Stimulated activated CD8-positive, alpha-beta memory T cell treated with anti-CD3 and anti-CD28 coated beads, Interleukin-4, amount 100 ng/mL, for 48 hours (primary cell): ENCODE data around the gene TMC3.
"Not testable (repeated sequence)": the region's sequence is repeated elsewhere in the genome, so short reads cannot be mapped to it uniquely, and the experiment has no call there.

Experiments used
- DNase-seq: peaks from one replicate; pipeline ENCODE4 v3.0.0-alpha.2; 2020

The TMC3 gene

DNA sequence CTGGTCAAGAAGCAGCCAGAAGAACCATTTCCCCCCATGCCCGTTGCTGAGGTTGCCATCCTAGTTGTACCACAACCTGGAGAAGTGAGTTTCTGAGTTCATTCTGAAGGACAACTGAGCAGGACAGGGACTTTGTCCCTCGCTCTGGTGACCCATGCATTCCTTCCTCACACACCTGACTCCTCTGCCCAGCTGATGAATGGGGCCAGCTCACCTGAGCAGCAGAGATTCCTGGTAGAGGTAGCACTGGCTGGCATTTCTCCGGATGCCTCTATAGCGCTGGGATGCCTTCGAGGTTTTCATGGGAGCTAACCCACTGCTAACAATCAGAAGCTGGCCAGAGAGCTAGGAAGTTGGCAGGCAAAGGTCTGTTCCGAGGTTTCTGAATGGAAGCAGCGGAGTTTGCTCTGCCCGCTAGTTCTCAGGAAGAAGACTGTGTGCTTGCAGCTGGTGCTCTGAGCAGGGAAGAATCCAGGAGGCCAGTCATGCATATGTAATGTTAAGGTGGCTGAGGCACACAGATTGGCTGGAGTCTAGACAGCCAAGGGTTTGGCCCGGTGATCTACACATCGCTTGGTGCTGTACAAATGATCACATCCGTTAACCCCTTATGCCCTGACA lies at the start of gene TMC3:
TSS of gene TMC3 (minus strand) at position 439 of the 621 bp plus-strand sequence. CDS start at position 303, 136 bp downstream.
- no peak for DNase-seq

DNA sequence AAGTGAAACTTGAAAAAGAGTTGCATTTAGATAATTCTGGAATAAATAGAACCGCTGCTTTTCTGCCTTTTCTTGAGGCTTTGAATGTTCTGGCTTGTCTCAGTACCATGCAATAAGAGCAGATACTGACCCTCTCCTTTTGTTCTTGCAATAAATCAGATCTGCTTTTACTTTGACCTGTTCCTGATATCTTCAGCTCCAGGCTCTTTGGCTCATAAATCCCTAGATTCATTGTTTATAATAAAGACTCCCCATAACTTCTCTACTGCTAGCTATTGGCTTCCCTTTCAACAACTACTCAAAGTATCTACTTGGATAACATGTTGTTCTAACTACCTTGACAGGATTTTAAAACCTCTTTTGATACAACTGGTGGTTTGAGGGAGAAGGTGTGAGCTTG lies 47.4 kb upstream of the TMC3 start:
- DNase-seq = no peak

DNA sequence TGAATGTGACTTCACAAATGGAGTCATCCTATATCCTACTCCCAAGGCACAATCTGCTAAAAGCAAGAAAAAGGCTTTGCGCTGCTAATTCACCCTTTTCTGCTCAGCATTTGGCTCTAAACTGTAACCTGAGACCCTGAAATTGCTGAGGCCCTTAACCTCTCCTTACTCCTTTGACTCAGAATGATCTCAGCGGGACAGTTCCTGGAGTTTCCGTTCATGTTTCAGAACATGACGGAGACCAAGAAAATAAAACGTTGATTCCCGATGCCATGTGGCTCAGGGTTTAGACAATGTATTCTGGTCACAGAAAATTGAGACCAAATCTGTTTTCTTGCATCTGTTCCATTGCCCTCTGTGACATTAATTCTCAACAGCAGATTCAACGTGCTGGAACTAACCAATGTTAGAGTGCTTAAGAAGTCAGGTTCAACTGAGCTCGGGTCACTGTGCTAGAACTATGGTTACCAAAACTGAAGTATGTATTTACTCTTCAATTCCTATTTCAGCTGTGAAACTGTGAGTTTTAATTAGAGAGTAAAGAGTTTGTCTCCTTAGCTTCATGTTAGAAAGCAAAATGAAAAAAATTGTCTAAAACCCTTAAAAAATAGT lies 45.4 kb upstream of the TMC3 start:
- DNase-seq = no peak

DNA sequence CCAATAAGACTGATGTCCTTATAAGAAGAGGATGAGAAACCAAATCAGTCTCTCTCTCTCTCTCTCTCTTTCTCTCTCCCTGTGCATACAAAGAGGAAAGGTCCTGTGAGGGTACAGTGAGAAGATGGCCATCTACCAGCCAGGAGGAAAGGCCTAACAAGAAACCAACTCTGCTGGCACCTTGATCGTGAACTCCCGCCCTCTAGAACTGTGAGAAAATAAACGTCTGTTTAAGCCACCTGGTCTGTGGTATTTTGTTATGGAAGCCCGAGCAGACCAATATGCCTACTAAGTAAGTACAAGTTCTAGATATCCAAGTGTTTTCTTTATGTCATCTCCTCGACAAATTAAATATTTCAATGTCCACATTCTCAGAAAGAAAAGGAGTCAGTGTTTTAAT lies 44.9 kb upstream of the TMC3 start:
- DNase-seq = no peak

DNA sequence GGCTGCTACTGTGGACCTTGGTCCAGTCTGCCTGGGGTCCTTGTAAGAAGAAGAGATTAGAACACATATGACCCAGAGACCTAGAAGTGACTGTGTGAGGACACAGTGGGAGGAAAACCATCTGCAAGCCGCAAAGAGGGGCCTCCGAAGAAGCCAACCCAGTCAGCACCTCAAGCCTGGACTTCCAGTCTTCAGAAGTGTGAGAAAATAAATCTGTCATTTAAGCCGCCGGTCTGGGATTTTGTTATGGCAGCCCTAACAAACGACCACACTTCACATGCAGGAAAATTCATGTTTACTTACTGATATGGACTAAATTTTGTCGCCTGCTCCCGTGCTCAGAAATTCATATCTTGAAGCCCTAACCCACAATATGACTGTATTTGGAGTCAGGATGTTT lies 44.4 kb upstream of the TMC3 start:
- DNase-seq = no peak

DNA sequence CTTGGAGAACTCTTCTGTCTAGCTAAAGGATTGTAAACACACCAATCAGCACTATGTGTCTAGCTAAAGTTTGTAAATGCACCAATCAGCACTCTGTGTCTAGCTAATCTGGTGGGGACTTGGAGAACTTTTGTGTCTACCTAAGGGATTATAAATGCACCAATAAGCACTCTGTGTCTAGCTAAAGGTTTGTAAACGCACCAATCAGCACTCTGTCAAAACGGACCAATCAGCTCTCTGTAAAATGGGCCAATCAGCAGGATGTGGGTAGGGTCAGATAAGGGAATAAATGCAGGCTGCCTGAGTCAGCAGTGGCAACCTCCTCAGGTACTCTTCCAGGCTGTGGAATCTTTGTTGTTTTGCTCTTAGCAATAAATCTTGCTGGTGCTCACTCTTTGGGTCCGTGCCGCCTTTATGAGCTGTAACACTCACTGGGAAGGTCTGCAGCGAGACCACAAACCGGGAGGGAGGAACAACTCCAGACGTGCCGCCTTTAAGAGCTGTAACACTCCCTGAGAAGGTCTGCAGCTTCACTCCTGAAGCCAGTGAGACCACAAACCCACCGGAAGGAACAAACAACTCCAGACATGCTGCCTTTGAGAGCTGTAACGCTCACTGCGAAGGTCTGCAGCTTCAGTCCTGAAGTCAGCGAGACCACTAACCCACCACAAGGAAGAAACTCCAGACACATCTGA lies 40.4 kb upstream of the TMC3 start:
- DNase-seq = not testable (repeated sequence)

DNA sequence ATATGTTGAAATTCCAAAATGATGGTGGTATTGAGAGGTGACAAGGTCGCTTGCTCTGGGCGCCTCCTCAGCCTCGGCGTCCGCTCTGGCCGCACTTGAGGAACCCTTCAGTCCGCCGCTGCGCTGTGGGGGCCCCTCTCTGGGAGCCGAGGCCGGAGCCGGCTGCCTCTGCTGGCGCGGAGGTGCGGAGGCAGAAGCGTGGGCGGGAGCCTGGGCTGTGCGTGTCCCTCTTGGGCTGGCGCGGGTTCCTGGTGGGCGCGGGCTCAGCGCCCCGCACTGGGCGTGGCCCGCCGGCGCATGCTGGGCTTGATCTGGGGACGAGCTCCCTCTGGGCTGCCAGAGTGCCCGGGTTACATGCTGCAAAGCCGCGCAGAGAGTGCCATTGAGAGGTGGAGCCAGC lies 39.8 kb upstream of the TMC3 start:
- DNase-seq = no peak

DNA sequence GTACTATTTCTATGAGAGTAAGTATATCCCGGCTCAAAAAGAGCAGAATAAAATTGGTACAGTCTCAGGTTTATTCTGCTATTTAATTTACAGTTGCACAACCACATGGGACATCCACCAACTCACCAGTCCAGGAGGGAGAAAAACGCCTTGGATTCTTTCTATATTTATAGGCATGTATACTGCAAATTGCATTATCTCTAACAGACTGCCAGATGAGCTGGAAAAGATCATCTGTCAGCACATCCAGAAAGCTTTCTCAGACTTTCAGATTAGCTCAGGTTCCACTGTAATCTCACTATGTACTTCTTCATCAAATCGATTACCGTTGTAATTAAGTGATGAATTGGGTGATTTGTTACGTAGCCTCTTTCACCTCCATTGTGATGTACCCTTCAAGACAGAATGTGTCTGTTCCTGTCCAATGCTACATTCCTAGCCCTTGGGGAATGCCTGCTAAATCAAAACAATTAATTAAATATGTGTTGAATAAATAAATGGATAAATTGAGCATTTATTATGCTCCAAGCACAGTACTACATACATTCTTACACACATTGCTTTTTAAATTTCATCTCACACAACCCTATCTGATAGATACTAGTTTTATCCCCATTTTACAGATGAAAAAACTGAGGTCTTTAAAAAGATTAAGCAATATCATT lies 38.1 kb upstream of the TMC3 start:
- no peak for DNase-seq

DNA sequence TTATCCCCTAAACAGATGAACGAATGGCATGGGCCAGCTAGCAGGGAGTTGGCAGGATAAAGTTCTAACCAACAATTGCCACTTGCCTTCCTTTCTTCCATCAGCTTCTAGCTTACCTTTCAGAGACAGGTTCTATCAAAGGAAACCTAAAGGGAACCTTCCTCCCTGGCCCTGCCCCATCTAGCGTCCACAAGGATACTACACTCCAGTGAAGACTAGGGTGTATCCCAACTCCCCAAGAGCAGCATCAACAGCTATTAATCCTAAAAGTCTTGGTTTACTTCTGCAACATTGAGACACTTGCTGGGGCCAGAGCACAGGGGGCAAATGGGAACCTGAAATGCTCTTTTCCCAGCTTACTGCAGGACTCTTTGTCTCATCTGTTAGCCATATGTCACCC lies 37.0 kb upstream of the TMC3 start:
- DNase-seq = no peak

DNA sequence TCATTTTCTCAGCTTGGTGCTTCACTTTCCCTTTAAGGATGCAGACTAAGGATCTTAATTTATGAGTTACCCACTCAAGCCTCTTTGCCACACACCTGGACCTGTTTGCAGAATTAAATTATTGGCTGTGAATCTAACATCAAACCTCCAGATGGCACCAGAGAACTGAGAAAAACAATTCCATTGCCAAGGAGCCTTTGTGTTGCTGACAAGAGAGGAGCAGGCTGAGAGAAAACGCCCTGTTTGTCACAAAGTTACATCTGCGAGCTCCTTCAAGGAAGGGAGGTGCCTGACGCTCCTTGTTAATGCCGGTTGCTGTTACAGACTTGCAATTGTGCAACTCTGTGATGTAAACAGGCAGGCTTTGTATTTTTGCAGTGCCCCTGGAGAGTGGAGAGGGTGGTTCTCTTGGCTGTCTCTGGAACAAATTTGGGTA lies 36.3 kb upstream of the TMC3 start:
- no peak for DNase-seq

DNA sequence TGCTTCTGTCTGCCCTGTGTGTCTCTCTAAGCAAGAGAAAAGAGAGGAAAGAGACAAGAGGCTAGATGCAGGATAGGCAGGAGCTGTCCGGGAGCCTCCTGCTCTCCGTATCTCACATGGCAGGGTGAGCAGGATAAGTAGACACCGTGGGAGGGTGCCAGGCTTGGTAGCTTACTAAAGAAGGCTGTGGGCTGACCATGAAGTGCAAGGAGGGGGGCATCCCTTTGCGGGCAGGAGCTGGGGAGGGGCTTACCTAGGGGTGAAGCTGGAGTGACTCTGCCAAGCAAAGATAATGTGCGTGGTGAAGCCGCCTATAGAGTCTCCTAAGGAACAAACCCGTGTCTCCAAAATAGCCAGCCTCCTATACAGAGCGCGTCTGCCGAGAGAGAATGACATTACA lies 33.7 kb upstream of the TMC3 start:
- DNase-seq = no peak

DNA sequence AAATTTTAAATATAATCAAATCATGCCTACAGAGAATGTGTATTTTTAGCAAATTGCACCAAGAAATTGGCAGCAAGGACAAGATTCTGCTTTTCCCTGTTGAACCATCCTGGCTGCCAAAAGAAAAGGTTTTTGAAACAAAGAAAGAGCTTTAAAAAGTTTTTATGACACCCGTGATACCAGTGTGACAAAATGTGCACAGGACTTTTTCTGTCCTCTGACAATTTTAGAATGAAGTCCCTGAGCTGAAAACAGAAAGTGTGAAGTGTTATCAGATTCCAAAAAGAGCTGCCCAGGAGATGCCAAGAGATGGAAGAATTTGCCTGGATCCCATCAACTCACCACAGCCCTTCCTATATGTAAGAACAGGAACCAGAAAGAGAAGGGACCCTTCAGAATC lies 33.2 kb upstream of the TMC3 start:
- no peak for DNase-seq

DNA sequence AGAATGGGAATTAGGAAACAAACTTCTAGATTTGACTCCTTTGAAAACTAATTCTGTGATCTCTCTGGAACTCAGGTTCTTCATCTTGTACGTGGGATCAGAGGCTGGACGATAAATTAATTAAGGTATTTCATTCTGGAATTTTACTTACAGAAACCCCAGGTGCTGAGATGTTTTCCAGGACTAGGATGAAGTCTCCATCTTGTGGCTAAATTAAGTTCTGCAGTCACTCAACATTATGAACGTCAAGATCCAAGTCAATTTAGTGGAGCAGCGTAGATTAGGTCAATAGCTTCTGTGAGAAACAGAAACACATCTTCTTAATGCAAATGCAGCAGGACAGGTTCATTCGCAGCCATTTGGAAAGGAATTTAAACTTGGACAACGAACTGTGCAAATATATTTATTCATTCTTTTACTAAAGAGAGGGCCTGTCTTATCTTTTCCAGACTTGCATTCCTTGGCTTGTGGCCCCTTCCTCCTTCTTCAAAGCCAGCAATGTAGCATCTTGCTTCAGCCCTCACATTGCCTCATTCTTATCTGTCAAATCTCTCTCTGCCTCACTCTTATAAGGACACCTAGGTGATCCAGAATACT lies 26.7 kb upstream of the TMC3 start:
- DNase-seq = no peak

DNA sequence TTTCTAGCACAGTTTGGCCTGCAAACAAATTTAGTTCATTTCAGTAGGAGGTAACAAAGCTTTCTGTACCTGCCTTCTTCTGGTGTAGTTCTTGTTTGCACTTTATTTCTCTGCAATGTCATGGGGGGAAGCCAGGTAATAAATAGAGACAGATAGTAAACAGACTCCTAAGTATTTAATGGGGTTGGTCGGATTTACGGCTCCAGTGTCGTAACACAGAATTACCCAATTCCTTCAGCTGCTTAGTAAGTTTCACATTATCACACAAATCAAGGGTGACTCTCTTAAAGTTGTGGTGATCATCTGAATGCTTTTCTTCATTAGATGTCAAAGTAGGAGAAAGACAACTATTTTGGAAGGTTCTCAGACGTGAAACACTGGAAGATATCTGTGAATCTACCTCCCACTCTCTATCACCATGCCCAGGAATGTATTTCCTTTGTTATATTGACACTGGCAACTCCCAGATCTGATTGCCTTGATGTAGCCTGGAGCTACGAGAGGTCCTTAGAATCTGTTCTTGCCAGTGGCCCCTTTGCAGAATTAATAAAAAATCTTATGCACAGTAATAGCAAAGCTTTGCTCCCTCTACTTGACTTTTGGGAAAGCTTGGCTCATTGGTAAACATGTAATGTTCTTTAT lies 25.0 kb upstream of the TMC3 start:
- DNase-seq = no peak

DNA sequence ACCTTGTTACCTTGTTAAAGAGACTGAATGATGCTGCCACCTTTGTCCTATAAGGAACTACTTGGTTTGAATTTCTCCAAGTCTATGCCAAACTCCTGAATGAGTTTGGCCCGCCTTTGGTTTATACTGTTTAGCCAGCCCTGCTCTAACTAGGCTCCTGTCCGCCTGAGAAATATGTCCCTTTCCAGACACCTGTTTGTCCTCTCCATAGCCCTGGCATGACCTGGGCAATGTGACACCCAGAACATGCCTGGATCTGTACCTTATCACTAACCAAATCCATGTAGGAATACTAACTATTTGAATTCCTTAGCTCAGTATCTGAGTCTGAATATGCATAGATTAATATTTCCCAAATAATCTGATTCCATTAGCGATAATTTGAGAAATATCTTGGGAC lies 24.4 kb upstream of the TMC3 start:
- DNase-seq = no peak

DNA sequence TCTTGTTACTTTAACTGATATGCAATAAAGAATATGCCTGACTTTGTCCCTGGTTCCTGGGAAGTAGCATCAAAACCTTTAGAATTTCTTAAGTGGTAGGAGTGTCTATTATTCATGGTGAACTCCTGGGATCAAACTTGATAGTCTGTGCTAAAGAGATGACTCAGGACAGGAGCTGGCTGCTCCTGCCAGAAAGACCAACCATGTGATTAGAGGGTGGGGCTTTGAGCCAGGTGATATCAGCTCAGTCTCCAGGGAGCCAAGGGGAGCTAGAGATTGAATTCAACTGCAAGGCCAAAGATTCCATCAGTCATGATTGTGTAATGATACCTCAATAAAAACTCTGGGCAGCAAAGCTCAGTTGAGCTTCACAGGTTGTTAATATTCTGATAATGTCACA lies 20.6 kb upstream of the TMC3 start:
- DNase-seq = no peak

DNA sequence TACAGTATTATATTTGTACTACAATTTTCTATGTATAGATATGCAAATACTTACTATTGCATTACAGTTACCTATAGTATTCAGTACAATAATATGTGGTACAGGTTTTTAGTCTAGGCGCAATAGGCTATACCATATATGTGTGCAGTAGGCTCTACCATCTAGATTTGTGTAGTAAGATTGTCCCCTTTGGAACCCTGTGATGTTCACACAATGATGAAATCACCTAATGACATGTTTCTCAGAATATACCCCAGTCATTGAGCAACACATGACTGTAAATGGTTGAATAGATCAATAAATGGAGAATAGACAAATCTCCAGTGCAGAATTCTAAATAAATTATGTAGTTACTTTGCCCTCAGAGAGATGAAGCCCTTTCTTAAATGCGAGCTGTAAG lies 17.6 kb upstream of the TMC3 start:
- DNase-seq = no peak

DNA sequence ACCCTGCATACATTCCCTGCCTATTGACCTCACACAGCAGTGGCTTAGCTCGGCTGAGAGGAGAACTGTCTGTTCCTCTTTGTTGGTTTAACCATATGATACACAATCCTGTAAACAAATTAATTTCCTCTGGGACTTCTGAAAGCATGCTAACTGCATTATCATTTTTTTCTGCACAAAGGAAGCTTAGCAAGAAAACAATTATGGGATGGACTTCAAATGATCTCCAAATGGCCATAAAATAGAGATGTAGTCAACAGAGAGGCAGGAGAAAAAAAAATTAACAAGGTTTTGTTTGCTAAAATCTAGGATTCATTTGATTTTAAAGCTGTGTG lies 14.4 kb upstream of the TMC3 start:
- DNase-seq = no peak

DNA sequence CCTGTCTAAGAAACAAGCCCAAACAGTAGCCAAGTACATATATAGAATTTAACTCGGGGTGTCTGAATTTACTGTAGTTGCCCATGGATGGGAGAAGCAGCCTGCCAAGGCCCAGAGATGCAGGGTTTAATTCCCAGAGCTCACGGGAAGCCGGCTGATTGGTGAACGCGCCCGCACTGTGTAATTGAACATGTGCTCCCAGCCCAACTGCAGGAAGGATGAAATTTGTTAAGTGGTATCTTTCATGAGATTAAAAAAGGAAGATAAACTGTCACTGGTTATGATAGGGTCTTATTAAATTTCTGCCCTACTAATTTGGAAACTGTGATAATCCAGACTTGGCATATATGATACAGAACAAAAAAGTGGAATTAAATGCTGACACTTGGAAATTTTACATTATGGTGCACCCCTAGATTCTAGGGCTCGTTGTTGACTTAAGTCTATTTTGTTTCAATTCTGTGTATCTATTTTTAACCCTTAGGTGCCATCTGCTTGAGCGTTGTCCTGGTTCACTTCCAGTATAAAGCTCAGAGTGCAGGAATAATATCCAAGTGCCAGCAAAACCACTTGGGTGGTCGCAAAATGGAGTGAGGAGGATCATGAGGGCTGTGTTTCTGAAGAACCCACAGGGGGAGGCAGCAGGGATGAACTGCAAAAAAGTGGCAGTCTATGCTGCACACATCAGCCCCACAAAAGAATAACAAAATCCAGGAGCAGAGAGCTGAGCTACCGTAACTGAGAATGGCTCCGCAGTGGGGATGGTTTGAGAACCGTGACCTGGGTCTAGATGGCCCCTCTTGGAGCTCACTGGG lies 13.8 kb upstream of the TMC3 start:
- no peak for DNase-seq

DNA sequence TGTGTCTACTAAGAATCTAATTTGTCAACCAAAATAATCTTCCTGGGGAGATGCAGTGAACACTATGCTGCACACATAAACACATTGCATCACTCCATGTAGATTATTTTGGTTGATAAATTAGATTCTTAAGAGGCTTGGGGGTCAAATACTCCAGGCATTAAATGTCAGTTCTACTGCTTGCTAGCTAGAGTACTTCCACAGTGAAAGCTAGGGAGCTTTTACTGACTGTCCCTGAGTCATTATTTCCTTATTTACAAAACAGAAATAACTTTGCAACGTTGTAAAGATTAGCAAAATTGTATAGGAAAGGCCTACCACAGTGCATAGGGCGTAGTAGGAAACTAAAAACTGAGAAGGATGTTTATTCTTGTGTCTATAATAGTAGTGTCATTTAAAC lies 12.9 kb upstream of the TMC3 start:
- DNase-seq = no peak

DNA sequence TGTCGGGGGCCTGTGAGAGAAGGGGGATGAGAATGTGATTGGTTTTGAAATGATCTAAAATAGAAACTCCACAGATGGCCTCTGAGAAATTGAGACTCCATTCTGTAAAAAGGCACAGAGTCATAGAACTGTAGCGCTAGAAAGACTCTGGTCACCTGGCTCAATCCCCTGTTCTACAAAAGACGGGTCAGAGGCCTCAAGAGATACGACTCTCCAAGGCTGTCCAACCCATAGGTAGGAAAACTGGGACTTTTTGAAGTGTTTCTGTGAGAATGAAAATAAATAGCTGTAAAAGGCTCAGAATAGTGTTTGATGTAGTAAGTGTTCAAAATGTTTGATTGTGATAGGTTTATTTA lies 11.7 kb upstream of the TMC3 start:
- DNase-seq = no peak
